ENCODE results near the gene HDAC4.

DNA sequence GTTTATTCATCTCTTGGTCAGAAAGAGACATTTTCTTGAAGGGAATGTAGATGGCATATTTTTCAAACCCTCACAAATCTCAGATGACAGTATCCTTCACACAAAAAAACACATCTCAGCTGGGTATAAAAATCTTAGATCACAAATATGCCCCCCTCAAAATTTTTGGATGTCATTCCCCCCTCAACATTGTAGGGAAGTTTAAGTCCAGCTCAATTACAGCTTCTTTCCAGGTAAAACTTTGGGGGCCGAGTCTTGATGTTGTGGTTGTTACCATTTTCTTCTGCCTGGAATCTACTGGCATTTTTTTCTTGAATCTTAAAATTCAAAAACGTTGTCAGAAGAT is 46.1 kb downstream of the HDAC4 start:
- TF ChIP-seq, protein P1, sequence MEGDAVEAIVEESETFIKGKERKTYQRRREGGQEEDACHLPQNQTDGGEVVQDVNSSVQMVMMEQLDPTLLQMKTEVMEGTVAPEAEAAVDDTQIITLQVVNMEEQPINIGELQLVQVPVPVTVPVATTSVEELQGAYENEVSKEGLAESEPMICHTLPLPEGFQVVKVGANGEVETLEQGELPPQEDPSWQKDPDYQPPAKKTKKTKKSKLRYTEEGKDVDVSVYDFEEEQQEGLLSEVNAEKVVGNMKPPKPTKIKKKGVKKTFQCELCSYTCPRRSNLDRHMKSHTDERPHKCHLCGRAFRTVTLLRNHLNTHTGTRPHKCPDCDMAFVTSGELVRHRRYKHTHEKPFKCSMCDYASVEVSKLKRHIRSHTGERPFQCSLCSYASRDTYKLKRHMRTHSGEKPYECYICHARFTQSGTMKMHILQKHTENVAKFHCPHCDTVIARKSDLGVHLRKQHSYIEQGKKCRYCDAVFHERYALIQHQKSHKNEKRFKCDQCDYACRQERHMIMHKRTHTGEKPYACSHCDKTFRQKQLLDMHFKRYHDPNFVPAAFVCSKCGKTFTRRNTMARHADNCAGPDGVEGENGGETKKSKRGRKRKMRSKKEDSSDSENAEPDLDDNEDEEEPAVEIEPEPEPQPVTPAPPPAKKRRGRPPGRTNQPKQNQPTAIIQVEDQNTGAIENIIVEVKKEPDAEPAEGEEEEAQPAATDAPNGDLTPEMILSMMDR (tag by site-specific recombination; IDR thresholded peaks at IDR 0.05): no peak
- no peak for TF ChIP-seq GLI4 (tag by site-specific recombination; IDR thresholded peaks at IDR 0.05)
- TF ChIP-seq, protein P2, sequence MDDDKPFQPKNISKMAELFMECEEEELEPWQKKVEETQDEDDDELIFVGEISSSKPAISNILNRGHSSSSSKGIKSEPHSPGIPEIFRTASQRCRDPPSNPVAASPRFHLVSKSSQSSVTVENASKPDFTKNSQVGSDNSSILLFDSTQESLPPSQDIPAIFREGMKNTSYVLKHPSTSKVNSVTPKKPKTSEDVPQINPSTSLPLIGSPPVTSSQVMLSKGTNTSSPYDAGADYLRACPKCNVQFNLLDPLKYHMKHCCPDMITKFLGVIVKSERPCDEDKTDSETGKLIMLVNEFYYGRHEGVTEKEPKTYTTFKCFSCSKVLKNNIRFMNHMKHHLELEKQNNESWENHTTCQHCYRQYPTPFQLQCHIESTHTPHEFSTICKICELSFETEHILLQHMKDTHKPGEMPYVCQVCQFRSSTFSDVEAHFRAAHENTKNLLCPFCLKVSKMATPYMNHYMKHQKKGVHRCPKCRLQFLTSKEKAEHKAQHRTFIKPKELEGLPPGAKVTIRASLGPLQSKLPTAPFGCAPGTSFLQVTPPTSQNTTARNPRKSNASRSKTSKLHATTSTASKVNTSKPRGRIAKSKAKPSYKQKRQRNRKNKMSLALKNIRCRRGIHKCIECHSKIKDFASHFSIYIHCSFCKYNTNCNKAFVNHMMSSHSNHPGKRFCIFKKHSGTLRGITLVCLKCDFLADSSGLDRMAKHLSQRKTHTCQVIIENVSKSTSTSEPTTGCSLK (tag by site-specific recombination; IDR thresholded peaks at IDR 0.05): no peak
- TF ChIP-seq ZNF792 (tag by site-specific recombination; IDR thresholded peaks at IDR 0.05): no peak
- TF ChIP-seq ZNF292 (tag by site-specific recombination; IDR thresholded peaks at IDR 0.05; ENCODE audit: borderline replicate concordance, low read depth): no peak
- no peak for TF ChIP-seq MZF1 (tag by site-specific recombination; IDR thresholded peaks at IDR 0.05; ENCODE audit: borderline replicate concordance)
- TF ChIP-seq ZNF76 (tag by site-specific recombination; IDR thresholded peaks at IDR 0.05; ENCODE audit: borderline replicate concordance, low read depth): no peak
- TF ChIP-seq ZFP69B (tag by site-specific recombination; IDR thresholded peaks at IDR 0.05): no peak
